ENCODE results near the gene TNNT1.

- TF ChIP-seq, protein P1, sequence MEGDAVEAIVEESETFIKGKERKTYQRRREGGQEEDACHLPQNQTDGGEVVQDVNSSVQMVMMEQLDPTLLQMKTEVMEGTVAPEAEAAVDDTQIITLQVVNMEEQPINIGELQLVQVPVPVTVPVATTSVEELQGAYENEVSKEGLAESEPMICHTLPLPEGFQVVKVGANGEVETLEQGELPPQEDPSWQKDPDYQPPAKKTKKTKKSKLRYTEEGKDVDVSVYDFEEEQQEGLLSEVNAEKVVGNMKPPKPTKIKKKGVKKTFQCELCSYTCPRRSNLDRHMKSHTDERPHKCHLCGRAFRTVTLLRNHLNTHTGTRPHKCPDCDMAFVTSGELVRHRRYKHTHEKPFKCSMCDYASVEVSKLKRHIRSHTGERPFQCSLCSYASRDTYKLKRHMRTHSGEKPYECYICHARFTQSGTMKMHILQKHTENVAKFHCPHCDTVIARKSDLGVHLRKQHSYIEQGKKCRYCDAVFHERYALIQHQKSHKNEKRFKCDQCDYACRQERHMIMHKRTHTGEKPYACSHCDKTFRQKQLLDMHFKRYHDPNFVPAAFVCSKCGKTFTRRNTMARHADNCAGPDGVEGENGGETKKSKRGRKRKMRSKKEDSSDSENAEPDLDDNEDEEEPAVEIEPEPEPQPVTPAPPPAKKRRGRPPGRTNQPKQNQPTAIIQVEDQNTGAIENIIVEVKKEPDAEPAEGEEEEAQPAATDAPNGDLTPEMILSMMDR (IDR thresholded peaks at IDR 0.05; ENCODE audit: poor library complexity): no peak
- TF ChIP-seq EZH2 (IDR thresholded peaks at IDR 0.05; ENCODE audit: borderline replicate concordance): no peak
Observed at GRCh38 chr19:55134736-55135135, 14.3 kb downstream of the TNNT1 start.
